Measurements from ENCODE around the gene HYLS1. TPM values are rescaled to one million over a fixed set of nuclear protein-coding genes. Genes with fewer than 3 reads are reported as not detected.

HYLS1 gene
- total and polyA plus RNA-seq, 2 experiments from 2014 or later: 14.6 to 25.7 TPM

DNA sequence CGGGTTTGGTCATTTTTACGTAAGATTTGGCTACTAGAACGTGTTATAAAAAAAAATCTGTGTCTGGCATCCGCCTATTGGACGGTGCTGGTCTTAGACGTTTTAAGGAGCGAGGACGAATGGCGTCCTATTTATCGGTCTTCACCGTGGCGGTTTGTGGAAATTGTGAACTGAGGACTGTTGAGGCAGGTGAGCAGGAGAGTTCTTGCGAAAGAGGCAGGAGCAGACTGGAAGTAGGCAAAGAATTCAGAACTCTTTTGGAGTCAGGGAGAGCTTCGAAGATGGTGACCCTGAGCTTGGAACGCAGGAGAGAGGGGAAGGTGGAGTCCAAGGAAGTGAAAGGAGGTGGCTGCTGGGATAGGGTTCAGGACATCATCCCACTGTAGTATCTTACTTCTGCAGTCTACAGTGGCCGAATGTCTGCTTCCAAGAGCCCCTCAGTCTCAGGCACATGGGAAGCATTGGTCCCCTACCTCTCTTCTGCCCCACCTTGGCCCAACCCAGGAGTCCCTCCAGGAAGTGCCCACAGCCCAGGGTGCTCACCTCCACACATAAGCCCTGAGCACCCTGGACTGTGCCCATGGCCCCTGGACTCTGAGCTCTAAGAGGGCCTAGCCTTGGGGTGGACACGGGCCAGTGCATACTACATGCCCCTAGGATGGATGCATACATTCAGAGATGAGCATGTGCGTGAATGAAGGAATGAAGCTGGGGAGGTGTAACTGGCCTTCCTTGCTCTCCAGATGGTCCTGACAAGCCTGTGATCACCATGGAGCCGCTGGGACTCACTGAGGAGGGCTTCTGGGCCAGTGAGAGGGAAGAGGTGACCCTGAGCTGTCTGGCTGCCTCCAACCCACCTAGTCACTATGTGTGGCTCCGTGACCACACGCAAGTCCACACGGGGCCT lies 62.1 kb downstream of the HYLS1 start (continued):
- TF ChIP-seq, protein P1, sequence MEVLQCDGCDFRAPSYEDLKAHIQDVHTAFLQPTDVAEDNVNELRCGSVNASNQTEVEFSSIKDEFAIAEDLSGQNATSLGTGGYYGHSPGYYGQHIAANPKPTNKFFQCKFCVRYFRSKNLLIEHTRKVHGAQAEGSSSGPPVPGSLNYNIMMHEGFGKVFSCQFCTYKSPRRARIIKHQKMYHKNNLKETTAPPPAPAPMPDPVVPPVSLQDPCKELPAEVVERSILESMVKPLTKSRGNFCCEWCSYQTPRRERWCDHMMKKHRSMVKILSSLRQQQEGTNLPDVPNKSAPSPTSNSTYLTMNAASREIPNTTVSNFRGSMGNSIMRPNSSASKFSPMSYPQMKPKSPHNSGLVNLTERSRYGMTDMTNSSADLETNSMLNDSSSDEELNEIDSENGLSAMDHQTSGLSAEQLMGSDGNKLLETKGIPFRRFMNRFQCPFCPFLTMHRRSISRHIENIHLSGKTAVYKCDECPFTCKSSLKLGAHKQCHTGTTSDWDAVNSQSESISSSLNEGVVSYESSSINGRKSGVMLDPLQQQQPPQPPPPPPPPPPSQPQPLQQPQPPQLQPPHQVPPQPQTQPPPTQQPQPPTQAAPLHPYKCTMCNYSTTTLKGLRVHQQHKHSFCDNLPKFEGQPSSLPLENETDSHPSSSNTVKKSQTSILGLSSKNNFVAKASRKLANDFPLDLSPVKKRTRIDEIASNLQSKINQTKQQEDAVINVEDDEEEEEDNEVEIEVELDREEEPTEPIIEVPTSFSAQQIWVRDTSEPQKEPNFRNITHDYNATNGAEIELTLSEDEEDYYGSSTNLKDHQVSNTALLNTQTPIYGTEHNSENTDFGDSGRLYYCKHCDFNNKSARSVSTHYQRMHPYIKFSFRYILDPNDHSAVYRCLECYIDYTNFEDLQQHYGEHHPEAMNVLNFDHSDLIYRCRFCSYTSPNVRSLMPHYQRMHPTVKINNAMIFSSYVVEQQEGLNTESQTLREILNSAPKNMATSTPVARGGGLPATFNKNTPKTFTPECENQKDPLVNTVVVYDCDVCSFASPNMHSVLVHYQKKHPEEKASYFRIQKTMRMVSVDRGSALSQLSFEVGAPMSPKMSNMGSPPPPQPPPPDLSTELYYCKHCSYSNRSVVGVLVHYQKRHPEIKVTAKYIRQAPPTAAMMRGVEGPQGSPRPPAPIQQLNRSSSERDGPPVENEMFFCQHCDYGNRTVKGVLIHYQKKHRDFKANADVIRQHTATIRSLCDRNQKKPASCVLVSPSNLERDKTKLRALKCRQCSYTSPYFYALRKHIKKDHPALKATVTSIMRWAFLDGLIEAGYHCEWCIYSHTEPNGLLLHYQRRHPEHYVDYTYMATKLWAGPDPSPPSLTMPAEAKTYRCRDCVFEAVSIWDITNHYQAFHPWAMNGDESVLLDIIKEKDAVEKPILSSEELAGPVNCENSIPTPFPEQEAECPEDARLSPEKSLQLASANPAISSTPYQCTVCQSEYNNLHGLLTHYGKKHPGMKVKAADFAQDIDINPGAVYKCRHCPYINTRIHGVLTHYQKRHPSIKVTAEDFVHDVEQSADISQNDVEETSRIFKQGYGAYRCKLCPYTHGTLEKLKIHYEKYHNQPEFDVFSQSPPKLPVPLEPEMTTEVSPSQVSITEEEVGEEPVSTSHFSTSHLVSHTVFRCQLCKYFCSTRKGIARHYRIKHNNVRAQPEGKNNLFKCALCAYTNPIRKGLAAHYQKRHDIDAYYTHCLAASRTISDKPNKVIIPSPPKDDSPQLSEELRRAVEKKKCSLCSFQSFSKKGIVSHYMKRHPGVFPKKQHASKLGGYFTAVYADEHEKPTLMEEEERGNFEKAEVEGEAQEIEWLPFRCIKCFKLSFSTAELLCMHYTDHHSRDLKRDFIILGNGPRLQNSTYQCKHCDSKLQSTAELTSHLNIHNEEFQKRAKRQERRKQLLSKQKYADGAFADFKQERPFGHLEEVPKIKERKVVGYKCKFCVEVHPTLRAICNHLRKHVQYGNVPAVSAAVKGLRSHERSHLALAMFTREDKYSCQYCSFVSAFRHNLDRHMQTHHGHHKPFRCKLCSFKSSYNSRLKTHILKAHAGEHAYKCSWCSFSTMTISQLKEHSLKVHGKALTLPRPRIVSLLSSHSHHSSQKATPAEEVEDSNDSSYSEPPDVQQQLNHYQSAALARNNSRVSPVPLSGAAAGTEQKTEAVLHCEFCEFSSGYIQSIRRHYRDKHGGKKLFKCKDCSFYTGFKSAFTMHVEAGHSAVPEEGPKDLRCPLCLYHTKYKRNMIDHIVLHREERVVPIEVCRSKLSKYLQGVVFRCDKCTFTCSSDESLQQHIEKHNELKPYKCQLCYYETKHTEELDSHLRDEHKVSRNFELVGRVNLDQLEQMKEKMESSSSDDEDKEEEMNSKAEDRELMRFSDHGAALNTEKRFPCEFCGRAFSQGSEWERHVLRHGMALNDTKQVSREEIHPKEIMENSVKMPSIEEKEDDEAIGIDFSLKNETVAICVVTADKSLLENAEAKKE (CRISPR knock-in tag; IDR thresholded peaks at IDR 0.05): no peak
- TF ChIP-seq STAT1 (IDR thresholded peaks at IDR 0.05; ENCODE audit: unreplicated experiment) (no peak), EZH2 (IDR thresholded peaks at IDR 0.05; ENCODE audit: low read depth, unreplicated experiment) (no peak), CREB1 (CRISPR knock-in tag; IDR thresholded peaks at IDR 0.05; ENCODE audit: low read depth) (no peak), EZH2phosphoT487 (IDR thresholded peaks at IDR 0.05; ENCODE audit: unreplicated experiment) (no peak)
- TF ChIP-seq, protein P2, sequence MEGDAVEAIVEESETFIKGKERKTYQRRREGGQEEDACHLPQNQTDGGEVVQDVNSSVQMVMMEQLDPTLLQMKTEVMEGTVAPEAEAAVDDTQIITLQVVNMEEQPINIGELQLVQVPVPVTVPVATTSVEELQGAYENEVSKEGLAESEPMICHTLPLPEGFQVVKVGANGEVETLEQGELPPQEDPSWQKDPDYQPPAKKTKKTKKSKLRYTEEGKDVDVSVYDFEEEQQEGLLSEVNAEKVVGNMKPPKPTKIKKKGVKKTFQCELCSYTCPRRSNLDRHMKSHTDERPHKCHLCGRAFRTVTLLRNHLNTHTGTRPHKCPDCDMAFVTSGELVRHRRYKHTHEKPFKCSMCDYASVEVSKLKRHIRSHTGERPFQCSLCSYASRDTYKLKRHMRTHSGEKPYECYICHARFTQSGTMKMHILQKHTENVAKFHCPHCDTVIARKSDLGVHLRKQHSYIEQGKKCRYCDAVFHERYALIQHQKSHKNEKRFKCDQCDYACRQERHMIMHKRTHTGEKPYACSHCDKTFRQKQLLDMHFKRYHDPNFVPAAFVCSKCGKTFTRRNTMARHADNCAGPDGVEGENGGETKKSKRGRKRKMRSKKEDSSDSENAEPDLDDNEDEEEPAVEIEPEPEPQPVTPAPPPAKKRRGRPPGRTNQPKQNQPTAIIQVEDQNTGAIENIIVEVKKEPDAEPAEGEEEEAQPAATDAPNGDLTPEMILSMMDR (conservative IDR thresholded peaks at IDR 0.05; ENCODE audit: low read depth in 2 of 2): no peak

DNA sequence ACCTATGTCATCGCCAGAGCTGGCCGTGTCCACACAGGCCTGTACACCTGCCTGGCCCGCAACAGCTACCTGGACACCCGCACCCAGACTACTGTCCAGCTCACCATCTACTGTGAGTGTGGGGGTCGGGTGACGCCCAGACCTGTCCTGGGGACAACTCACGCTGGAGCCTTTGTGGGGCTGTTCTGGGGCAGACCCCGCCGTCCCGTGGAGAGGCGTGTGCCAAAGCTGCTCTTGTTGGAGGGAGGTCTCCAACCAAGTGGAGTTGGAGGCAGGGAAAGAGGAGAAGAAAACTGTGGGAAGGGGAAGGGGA lies 62.7 kb downstream of the HYLS1 start:
- peak overlapping the region; percentile 67; the same call in 1 of the 2 replicates for H3K27ac Mint-ChIP-seq
- no peak for ATAC-seq
- no peak overlapping the region for H2AFZ ChIP-seq
- TF ChIP-seq ZNF331 (CRISPR knock-in tag; IDR thresholded peaks at IDR 0.05; ENCODE audit: low read depth) (no peak), POLR2AphosphoS5 (IDR thresholded peaks at IDR 0.05; ENCODE audit: low read depth) (no peak), JUNB (IDR thresholded peaks at IDR 0.05; ENCODE audit: unreplicated experiment) (no peak), EZH2phosphoT487 (IDR thresholded peaks at IDR 0.05; ENCODE audit: unreplicated experiment) (no peak), NANOG (IDR thresholded peaks at IDR 0.05; ENCODE audit: borderline replicate concordance) (no peak), ZNF114 (CRISPR knock-in tag; IDR thresholded peaks at IDR 0.05) (no peak), EZH2 (IDR thresholded peaks at IDR 0.05; ENCODE audit: low read depth, unreplicated experiment) (no peak), STAT1 (IDR thresholded peaks at IDR 0.05; ENCODE audit: unreplicated experiment) (no peak)
- TF ChIP-seq, protein P3, sequence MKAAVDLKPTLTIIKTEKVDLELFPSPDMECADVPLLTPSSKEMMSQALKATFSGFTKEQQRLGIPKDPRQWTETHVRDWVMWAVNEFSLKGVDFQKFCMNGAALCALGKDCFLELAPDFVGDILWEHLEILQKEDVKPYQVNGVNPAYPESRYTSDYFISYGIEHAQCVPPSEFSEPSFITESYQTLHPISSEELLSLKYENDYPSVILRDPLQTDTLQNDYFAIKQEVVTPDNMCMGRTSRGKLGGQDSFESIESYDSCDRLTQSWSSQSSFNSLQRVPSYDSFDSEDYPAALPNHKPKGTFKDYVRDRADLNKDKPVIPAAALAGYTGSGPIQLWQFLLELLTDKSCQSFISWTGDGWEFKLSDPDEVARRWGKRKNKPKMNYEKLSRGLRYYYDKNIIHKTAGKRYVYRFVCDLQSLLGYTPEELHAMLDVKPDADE (IDR thresholded peaks at IDR 0.05): no peak

More for the DNA sequence above, 62.7 kb downstream of the HYLS1 start:
- no peak overlapping the region for H3K27ac ChIP-seq (ENCODE audit: low read depth)
- H3K9me3 Mint-ChIP-seq: no peaks in the 10 kb centered on the region
- H3K27me3 Mint-ChIP-seq (ENCODE audit: insufficient read depth, low read depth, poor library complexity): peaks cover 3% of the 10 kb centered on the region
- no peaks in the 10 kb centered on the region for H3K27me3 ChIP-seq (ENCODE audit: insufficient read depth)
- H3K4me1 Mint-ChIP-seq: peaks cover 9% of the 10 kb centered on the region
- H3K36me3 ChIP-seq (ENCODE audit: insufficient read depth): no peaks in the 10 kb centered on the region
- no peak overlapping the region for H3K4me3 ChIP-seq
- H3K4me2 ChIP-seq: no peak overlapping the region
- H3K4me3 Mint-ChIP-seq: no peak overlapping the region
- no peaks in the 10 kb centered on the region for H3K9me2 ChIP-seq (ENCODE audit: insufficient read depth)
- DNase-seq (ENCODE audit: low spot score): no peak
- H4K20me1 ChIP-seq (replicated peaks; ENCODE audit: insufficient read depth): no peaks in the 10 kb centered on the region
- H3K4me1 ChIP-seq (ENCODE audit: insufficient read depth): no peaks in the 10 kb centered on the region
- no peaks in the 10 kb centered on the region; the same call in 2 of the 3 replicates for H3K36me3 Mint-ChIP-seq (ENCODE audit: low read depth)
- H3K79me2 ChIP-seq (replicated peaks; ENCODE audit: insufficient read depth): no peaks in the 10 kb centered on the region
- H3F3A ChIP-seq (replicated peaks; ENCODE audit: low read depth): no peaks in the 10 kb centered on the region

Data from GM23338 (cell line).